HG03439 (cell line): ENCODE data around the gene ZBTB42.

ENCODE experiments used
- ATAC-seq: cut with Tn5 transposase; IDR thresholded peaks from one replicate; pipeline ENCODE4 v1.9.1; 2021; ENCODE audit warnings: mild to moderate bottlenecking, moderate library complexity; ENCODE audit not compliant: unreplicated experiment

The ZBTB42 gene

GRCh38 chr14:104794631-104794992 lies 6.3 kb upstream of the ZBTB42 start:
- no peak for ATAC-seq

- no peak for ATAC-seq
These were observed 5.7 kb upstream of the ZBTB42 start, which contains the start of gene AKT1 for GRCh38 chr14:104794993-104795780. TSS of gene AKT1 (minus strand) at chr14:104795748. CDS start at chr14:104792643, 3,105 bp downstream.

DNA sequence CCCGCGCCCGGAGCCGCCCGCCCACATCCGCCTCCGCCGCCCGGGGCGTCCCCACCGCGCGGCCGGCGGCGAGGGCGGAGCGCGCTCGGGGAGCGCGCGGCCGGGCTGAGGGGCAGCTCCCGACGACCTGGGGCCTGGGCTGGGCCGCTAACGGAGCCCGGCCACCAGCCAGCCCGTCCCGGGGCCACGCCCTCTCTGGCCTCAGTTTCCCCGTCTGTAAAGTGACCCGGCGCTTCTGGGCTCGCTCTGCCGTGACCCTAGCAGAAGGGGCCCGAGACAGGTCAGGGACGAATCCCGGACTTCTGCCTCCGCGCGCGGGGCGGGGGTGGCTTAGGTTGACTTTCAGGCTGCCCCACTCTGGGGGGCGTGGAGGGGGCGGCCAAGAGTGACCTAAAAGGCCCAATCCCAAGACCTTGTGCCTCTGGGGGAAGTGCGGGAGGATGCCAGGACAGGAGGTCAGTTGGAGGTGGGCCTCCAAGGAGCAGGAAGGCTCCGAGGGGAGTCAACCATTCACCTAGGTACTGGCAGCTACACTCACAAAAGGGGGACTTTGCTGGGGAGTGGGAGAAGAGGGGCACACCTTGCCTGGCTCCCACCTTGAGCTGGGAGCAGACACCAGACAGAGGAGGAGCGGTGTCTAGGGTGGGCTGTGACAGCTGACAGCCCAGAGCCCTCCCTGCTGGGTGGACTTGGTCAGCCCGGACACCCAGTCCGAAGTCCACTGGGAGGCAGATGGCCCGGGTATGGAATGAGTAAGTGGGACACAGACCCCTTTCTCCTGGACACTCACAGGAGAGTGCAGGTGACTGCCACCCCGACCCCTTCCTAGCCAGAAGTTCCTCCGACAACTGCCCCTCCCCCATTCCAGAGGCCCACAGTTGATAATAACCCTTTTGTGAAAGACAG lies 4.9 kb upstream of the ZBTB42 start:
- ATAC-seq, result no peak

GRCh38 chr14:104796687-104797081 lies 4.2 kb upstream of the ZBTB42 start:
- no peak for ATAC-seq

DNA sequence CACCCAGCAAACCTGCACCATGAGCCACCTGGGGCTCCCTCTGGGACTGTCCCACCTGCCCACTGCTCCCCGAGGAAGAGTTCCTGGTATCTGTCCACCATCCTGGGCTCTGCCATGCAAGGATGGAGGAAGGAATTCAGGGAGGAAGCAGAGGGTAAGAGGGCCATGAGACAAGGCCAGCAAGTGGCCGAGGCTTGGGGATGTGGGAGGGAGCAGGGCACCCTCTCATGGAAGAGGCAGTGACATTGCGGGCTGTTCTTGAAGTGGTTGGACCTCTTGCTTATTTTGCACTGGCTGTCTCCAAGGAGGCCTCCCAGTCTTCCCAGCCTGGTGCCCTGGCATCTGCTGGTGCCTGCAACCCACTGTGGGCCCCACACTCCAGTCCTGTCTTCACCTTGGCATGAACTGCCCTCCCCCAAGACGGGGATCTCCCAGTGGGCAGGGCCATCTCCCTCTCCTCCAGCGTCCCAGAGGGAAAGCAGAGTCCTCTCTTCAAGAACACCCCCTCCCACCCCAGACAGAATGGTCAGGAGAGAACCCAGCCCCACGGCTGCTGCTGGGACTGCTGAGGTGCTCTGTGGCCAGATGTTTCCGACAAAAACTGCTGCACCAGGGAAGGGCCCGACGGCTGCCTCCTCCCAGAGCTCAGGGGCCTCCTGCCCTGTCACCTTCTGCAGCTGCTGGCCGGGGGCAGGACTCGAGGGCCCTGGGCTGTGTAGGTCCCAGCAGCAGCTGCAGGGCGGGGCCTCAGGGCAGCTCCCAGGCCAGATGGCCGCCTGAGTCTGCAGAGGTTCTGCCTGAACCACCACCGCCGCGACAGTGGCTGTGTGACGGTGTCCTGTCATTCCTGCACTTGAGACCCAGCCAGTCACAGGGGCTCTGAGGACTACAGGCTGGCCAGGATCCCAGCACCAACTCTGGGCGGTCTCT lies 3.5 kb upstream of the ZBTB42 start:
- ATAC-seq, result no peak

DNA sequence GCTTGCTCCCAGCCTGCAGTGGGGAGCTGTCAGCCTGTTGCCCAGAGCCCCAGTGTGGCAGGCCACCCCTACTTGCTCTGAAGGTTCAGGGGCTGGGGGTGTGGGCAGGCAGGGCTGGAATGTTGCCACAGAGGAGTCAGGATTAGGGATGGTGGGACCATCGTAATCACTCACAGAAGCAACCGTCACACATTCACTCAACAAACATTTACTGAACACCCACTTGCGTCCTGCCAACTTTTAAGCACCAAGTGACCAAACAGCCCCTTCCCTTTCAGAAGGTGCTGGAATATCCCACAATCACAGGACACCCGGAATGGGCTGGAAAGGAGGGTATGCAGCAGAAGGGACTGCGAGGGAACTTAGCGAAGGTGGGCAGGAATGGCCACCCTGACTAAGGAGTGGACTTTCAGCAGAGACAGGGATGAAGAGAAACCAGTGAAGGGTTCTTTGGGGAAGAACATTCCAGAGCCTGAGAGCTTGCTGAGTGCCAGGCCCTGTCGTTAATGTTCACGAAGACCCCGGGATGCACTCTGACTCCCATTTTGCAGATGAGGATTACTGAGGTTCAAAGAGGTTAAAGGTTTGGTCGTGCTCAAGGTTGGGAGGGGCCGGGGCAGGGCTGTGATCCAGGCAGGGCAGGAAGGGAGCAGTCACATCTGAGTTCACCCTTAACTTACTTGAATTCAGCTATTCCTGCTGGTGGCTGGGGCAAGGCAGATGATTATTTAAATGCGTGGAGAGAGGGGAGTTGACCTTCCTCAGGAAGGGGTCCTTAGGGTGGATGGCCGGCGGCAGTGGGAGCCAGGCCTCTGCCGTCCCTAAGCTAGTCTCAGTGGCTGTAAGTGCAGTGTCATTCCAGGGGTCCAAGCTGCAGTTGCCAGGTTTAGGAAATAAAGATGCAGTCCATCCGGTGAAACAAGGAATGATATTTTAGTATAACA lies 2.3 kb upstream of the ZBTB42 start:
- no peak for ATAC-seq

DNA sequence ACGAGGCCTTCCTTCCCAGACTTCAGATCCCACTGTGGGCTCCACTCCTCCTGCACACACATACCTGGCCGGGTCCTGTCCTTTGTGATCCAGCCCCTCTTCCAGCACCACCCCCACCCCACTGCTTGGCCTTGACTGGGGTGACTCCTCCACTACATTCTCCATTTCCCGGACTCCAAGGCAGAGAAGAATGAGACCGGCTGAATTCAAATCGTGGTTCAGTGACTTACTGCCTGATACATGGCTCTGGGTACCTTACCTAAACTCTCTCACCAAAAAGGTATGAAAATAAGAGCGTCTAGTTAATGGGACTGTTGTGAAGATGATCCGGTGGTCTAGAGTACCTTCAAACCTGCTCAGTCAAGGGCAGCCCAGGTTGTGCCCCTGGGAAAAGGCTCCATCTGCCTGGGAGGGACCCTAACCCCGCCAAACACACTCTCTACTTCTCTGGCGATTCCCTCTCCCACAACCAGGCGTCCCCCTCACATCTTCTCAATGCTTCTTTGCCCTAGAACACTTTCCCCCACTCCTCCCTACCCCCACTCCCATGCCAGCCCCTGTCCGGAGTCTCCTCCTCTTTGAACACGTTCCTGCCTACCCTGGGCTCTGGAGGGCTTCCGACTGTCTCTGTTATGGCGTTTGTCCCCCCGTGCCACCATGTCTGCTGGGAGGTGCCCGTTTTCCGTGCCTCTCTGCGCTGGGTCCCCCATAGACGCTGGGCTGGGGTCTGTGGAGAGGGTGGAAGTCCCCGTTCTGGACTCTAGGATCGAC lies 1.5 kb upstream of the ZBTB42 start:
- ATAC-seq, result no peak

GRCh38 chr14:104800015-104800770 lies 708 bp upstream of the ZBTB42 start:
- peak; percentile 50 for ATAC-seq

DNA sequence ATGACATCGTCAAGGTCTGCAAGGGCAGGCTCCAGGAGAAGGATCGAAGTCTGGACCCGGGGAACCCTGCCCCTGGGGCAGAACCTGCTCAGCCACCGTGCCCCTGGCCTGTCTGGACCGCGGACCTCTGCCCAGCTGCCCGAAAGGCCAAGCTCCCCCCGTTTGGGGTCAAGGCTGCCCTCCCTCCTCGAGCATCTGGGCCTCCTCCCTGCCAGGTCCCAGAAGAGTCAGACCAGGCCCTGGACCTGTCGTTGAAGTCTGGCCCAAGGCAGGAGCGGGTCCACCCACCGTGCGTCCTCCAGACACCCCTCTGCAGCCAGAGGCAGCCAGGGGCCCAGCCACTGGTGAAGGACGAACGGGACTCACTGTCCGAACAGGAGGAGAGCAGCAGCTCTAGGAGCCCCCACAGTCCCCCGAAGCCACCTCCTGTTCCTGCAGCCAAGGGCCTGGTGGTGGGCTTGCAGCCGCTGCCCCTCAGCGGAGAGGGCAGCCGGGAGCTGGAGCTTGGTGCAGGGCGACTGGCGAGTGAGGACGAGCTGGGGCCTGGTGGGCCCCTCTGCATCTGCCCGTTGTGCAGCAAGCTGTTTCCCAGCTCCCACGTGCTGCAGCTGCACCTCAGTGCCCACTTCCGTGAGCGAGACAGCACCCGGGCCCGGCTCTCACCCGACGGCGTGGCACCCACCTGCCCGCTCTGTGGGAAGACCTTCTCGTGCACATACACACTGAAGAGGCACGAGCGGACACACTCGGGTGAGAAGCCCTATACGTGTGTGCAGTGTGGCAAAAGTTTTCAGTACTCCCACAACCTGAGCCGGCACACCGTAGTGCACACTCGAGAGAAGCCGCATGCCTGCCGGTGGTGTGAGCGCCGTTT lies 856 bp downstream of the ZBTB42 start:
- no peak for ATAC-seq

GRCh38 chr14:104802394-104803184 lies 1.7 kb downstream of the ZBTB42 start:
- no peak for ATAC-seq

GRCh38 chr14:104803280-104803911 lies 2.5 kb downstream of the ZBTB42 start:
- ATAC-seq, result no peak

DNA sequence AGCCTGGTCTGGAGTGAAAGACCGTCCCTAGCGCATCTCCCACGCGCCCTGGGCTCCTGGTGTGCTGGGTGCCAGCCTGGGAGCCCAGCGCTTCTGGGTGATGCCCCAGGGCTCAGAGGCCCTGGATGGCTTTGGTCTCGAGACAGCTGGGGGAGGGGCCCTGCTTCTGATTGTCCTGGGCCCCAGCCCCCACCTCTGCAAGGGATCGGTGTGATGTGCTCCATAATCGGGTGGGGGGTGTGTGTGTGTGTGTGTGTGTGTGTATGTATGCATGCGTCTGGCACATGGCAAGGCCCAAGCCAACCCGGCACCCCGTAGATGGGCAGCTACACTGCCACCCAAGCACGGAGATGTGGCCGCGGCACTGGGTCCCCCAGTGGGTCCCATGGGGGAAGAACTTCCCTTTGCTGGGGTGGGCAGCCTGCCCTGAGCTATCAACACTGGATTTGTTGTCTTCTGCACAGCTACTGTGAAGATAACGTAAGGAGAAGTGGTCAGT lies 3.1 kb downstream of the ZBTB42 start:
- ATAC-seq, result no peak

GRCh38 chr14:104804481-104805325 lies 3.8 kb downstream of the ZBTB42 start:
- ATAC-seq, result no peak

DNA sequence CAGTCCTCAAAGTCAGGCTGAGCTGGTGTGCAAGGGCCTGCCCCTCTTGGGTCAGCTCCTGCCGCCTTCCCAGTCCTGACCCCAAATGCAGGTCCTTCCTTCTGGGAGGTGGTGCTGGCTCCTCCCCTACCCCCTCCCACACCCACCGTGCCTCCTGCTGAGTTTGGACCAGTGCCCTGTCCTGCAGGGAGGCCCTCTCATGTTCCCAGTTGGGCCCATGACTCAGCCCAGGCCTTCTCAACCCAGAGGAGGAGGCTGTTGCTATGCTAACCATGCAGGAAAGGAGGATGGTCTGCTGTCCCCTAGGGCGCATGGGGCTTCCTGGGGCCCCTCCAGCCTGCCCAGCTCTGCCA lies 4.4 kb downstream of the ZBTB42 start:
- no peak for ATAC-seq
